ENCODE measurements around the gene PPP2R3A.

PPP2R3A gene

DNA sequence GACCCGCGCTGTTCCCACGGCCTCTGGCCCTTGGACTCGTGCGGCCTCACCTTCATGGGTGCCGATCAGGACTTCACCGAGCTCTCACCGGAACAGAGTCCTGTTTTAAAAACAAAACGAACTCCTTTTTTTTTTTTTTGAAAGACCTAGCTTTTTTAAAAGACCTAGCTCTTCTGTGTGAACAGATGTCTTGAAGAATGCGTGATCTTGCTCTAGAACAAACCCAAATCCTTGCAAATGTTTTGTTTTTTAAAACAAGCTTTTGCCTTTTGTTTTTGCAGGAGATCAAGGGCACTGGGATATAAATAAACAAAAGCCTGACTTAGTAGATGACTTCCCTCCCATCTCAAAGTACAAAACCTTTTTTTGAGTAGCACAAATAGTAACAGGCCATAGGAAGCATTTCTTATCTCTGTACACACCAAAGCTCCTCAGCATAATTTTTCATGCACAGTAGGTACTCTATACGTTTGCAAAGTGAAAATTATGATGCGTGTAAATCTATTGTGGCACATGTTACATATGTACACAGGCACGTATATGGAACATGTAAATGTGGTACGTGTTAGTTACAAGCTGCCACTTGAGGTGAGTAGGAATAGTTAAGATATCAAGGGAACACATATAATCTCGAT, 231.7 kb downstream of the PPP2R3A start:
- Mint-ChIP-seq H3K27ac (peak overlapping the region; percentile 92 to 100 (median 98)), H3K9me3 (no peaks in the 10 kb centered on the region), H3K4me3 (peak overlapping the region; percentile 95 to 97 (median 95)), H3K36me3 (ENCODE audit: low read depth) (peaks cover 4% of the 10 kb centered on the region), H3K27me3 (ENCODE audit: low read depth) (no peaks in the 10 kb centered on the region), H3K4me1 (peaks cover 28% of the 10 kb centered on the region)
- TF ChIP-seq, protein P1, sequence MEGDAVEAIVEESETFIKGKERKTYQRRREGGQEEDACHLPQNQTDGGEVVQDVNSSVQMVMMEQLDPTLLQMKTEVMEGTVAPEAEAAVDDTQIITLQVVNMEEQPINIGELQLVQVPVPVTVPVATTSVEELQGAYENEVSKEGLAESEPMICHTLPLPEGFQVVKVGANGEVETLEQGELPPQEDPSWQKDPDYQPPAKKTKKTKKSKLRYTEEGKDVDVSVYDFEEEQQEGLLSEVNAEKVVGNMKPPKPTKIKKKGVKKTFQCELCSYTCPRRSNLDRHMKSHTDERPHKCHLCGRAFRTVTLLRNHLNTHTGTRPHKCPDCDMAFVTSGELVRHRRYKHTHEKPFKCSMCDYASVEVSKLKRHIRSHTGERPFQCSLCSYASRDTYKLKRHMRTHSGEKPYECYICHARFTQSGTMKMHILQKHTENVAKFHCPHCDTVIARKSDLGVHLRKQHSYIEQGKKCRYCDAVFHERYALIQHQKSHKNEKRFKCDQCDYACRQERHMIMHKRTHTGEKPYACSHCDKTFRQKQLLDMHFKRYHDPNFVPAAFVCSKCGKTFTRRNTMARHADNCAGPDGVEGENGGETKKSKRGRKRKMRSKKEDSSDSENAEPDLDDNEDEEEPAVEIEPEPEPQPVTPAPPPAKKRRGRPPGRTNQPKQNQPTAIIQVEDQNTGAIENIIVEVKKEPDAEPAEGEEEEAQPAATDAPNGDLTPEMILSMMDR (IDR thresholded peaks at IDR 0.05; ENCODE audit: unreplicated experiment in 3 of 3): no peak
